Measurements from ENCODE around the gene SYT11. TPM values are rescaled to one million over a fixed set of nuclear protein-coding genes. Genes with fewer than 3 reads are reported as not detected.
"Not testable (repeated sequence)": the region's sequence is repeated elsewhere in the genome, so short reads cannot be mapped to it uniquely, and the experiment has no call there.

SYT11 gene
- total RNA-seq, 4 donors from 2014 or later, result 3.3 to 9.1 (median 3.6) TPM

DNA sequence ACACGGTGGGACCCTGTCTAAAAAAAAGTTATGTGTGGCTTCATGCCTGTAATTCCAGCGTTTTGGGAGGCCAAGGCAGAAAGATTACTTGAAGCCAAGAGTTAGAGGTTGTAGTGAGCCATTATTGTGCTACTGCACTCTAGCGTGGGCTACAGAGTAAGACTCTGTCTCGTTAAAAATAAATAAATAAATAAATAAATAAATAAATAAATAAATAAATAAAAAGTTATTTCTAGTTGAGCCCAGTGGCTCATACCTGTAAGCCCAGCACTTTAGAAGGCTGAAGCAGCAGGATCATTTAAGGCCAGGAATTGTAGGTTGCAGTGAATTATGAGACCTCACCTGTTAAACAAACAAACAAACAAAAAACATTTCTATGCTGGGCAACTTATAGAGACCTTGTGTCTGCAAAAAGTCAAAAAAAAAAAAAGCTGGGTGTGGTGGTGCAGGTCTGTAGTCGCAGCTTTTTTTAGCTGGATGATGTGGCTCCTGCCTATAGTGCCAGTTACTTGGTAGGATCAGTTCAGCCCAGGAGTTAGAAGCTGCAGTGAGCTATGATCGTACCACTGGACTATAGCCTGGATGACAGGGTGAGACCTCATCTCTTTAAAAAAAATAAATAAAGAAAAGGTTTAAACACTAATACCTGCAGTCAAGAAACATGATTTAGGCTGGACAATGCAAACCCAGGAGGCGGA is 27.9 kb upstream of the SYT11 start:
- no peak for DNase-seq
- intact Hi-C loops (cut with DNase I), result no loop called here

DNA sequence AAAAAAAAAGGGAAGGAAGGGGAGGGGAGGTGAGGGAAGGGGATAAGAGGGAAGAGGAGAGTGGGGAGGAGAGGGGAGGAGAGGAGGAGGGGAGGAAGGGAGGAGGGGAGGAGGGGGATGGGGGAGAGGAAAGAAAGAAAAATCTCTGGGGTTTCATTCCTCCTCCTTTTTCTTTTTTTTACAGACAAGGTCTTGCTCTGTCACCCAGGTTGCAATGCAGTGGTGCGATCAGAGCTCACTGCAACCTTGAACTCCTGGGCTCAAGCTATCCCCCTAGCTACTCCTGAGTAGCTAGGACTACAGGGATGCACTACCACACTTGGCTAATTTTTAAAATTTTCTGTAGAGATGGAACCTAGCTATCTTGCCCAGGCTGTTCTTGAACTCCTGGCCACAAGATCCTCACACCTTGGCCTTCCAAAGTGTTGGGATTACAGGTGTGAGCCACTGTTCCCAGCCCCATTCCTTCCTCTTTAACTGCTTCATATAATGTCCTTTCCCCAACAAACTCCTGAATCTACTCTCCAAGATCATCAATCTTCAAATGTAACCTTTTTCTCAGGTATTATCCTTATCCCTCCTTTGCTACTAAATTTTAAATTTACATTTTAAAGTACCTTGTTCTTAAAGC is 25.6 kb upstream of the SYT11 start:
- intact Hi-C loops (cut with DNase I), result no loop called here
- H3K4me3 ChIP-seq (replicated peaks in 1 of 3), result no peak overlapping the region
- no peak for TF ChIP-seq POLR2A (IDR thresholded peaks at IDR 0.05)
- TF ChIP-seq, protein P1, sequence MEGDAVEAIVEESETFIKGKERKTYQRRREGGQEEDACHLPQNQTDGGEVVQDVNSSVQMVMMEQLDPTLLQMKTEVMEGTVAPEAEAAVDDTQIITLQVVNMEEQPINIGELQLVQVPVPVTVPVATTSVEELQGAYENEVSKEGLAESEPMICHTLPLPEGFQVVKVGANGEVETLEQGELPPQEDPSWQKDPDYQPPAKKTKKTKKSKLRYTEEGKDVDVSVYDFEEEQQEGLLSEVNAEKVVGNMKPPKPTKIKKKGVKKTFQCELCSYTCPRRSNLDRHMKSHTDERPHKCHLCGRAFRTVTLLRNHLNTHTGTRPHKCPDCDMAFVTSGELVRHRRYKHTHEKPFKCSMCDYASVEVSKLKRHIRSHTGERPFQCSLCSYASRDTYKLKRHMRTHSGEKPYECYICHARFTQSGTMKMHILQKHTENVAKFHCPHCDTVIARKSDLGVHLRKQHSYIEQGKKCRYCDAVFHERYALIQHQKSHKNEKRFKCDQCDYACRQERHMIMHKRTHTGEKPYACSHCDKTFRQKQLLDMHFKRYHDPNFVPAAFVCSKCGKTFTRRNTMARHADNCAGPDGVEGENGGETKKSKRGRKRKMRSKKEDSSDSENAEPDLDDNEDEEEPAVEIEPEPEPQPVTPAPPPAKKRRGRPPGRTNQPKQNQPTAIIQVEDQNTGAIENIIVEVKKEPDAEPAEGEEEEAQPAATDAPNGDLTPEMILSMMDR (IDR thresholded peaks at IDR 0.05), result no peak
- H3K36me3 ChIP-seq, result no peaks in the 10 kb centered on the region
- WGBS, 2 donors, result 86 to 89% methylated on average over 1 of the region's 1 CpG
- no peak for DNase-seq
- no peaks in the 10 kb centered on the region for H3K9me3 ChIP-seq
- no peak overlapping the region for H3K27ac ChIP-seq
- peaks cover 9 to 14% of the 10 kb centered on the region in 2 donors for H3K4me1 ChIP-seq
- H3K27me3 ChIP-seq, result no peaks in the 10 kb centered on the region

More for the DNA sequence above, 27.9 kb upstream of the SYT11 start:
- Histone ChIP-seq H3K4me1 (peaks cover 0 to 8% of the 10 kb centered on the region in 2 donors), H3K27me3 (no peaks in the 10 kb centered on the region), H3K27ac (no peak overlapping the region), H3K9me3 (no peaks in the 10 kb centered on the region), H3K36me3 (peaks cover 0 to 4% of the 10 kb centered on the region in 2 donors), H3K4me3 (replicated peaks in 1 of 3) (no peak overlapping the region)
- WGBS, 2 donors, result 96 to 98% methylated on average over 7 of the region's 7 CpGs
- no peak for TF ChIP-seq POLR2A (IDR thresholded peaks at IDR 0.05)
- TF ChIP-seq, protein P1 (IDR thresholded peaks at IDR 0.05), result no peak

DNA sequence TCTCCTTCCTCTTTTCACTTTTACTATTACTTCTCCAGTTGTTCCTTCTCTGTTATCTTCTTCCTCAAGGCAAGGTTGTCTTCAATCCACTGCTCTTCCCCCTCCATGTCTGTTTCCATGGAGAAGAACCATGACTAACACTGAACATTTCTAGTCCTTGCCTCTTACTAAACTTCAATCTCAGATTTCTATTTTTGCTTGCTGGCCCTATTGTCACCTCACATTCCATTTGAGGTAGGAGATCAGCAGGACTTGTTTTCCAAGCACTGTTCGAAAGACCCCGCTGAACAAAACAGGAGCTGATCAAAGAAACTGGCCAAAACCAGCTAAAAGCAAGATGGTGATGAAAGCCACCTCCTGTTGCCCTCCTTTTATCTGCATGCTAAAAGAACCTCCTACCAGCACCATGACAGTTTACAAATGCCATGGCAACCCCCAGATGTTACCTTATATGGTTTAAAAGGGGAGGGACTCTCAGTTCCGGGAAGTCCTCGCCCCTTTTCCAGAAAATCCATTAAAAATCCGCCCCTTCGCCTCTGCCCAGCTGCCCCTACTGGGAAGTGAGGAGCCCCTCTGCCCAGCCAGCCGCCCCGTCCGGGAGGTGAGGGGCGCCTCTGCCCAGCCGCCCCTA is 25.0 kb upstream of the SYT11 start:
- H3K4me1 ChIP-seq, result peaks cover 9 to 11% of the 10 kb centered on the region in 2 donors
- no peaks in the 10 kb centered on the region for H3K27me3 ChIP-seq
- DNase-seq, result no peak
- WGBS, 2 donors, result 97 to 98% methylated on average over 9 to 11 of the region's 11 CpGs
- no peak overlapping the region for H3K4me3 ChIP-seq (replicated peaks in 1 of 3)
- no peak overlapping the region for H3K27ac ChIP-seq
- H3K9me3 ChIP-seq, result no peaks in the 10 kb centered on the region
- H3K36me3 ChIP-seq, result no peaks in the 10 kb centered on the region
- intact Hi-C loops (cut with DNase I), result no loop called here
- TF ChIP-seq, protein P1 (IDR thresholded peaks at IDR 0.05), result no peak
- no peak for TF ChIP-seq POLR2A (IDR thresholded peaks at IDR 0.05)

DNA sequence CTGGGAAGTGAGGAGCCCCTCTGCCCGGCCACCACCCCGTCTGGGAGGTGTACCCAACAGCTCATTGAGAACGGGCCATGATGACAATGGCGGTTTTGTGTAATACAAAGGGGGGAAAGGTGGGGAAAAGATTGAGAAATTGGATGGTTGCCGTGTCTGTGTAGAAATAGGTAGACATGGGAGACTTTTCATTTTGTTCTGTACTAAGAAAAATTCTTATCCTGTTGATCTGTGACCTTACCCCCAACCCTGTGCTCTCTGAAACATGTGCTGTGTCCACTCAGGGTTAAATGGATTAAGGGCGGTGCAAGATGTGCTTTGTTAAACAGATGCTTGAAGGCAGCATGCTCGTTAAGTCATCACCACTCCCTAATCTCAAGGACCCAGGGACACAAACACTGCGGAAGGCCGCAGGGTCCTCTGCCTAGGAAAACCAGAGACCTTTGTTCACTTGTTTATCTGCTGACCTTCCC is 24.4 kb upstream of the SYT11 start:
- H3K27me3 ChIP-seq; H3K4me3 ChIP-seq (replicated peaks in 1 of 3); intact Hi-C loops (cut with DNase I); DNase-seq; H3K27ac ChIP-seq; H3K9me3 ChIP-seq; H3K4me1 ChIP-seq; H3K36me3 ChIP-seq: not testable (repeated sequence)
- WGBS, 2 donors, result 77 to 88% methylated on average over 9 of the region's 9 CpGs

DNA sequence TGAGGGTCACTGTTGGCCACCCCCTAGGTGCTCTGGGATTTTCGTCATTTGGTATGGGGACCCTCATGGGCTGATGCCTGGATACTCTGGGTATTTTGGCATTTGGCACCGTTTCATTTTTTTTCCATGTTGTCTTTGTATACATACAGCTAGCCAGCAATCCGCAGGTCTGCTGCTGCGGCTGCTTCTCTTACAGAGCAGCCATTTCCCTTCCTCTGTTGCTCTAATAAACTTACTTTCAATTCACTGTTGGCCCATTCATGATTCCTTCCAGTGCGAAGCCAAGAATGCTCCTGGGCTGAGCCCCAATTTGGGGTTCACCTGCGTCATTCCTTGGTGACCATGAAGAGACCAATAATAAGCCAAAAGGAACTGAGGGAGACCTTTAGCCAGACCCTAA is 23.8 kb upstream of the SYT11 start:
- 94 to 97% methylated on average over 6 of the region's 6 CpGs for WGBS, 2 donors
- no peak for TF ChIP-seq POLR2A (IDR thresholded peaks at IDR 0.05)
- TF ChIP-seq, protein P1 (IDR thresholded peaks at IDR 0.05), result no peak
- Histone ChIP-seq H3K36me3 (no peaks in the 10 kb centered on the region), H3K4me1 (peaks cover 6 to 9% of the 10 kb centered on the region in 2 donors), H3K27ac (no peak overlapping the region), H3K9me3 (no peaks in the 10 kb centered on the region), H3K27me3 (no peaks in the 10 kb centered on the region), H3K4me3 (replicated peaks in 1 of 3) (no peak overlapping the region)
- intact Hi-C loops (cut with DNase I), result no loop called here
- DNase-seq, result no peak

Measured in thyroid gland (tissue), 4 donors.